HG02798 (cell line): Measurements from ENCODE around the gene MBD4.
"Not testable (repeated sequence)": the region's sequence is repeated elsewhere in the genome, so short reads cannot be mapped to it uniquely, and the experiment has no call there.

Experiments
- ATAC-seq: cut with Tn5 transposase; IDR thresholded peaks from one replicate; pipeline ENCODE4 v1.9.1; 2021; ENCODE audit warnings: mild to moderate bottlenecking; ENCODE audit not compliant: unreplicated experiment, poor library complexity

The MBD4 gene

GRCh38 chr3:129439817-129440617, at the start of gene MBD4, which contains the start of gene IFT122:
Gene MBD4 (minus strand): TSS chr3:129439948. CDS start chr3:129439833, 115 bp downstream.
Gene IFT122 (plus strand): TSS chr3:129440224. CDS start chr3:129440331, 107 bp downstream.
- ATAC-seq, result peak; percentile 90

DNA sequence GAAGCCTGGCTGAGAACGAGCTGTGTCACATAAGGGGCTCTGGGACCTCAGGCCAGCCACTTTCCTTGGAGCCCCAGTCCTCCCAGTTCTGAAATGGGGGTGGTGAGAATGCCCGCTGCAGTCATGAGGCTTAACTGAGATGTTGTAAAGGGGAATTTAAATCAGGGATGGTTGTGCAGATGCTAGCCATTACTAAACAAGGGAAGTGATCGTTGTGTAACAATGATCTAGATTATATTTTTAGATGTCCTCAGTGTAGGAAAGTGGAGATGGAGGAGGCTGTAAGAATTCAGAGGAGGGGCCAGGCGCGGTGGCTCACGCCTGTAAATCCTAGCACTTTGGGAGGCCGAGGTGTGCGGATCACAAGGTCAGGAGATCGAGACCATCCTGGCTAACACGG, 49.5 kb upstream of the MBD4 start:
- ATAC-seq, result not testable (repeated sequence)

GRCh38 chr3:129487868-129488335, 48.2 kb upstream of the MBD4 start:
- not testable (repeated sequence) for ATAC-seq

- ATAC-seq, result no peak
These were observed 47.6 kb upstream of the MBD4 start for GRCh38 chr3:129487183-129487867.

DNA sequence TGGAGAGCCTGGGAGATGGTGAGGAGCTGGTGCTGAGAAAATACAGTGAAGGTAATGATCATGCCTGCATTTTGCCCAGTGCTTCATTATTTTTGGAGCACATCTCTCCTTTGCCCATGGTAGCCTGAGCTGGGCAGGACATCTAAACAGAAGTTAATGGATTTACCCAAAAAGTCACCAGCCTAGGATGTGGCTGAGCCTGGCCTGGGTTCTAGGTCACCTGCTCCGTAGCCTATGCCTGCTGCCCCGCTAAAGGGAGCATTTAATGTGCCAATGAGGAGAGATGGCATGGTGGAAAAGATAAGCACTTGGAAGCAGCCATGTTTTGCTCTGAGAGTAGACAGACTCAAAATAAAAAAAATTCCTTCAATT, 46.9 kb upstream of the MBD4 start:
- no peak for ATAC-seq

GRCh38 chr3:129485721-129486663, 46.2 kb upstream of the MBD4 start:
- no peak for ATAC-seq

- ATAC-seq, result not testable (repeated sequence)
These were observed 45.4 kb upstream of the MBD4 start for GRCh38 chr3:129485146-129485545.

GRCh38 chr3:129483870-129484269, 44.1 kb upstream of the MBD4 start:
- no peak for ATAC-seq

- ATAC-seq, result no peak
These were observed 43.0 kb upstream of the MBD4 start for GRCh38 chr3:129482721-129483120.

- no peak for ATAC-seq
These were observed 42.1 kb upstream of the MBD4 start for GRCh38 chr3:129481766-129482332.

GRCh38 chr3:129481225-129481765, 41.5 kb upstream of the MBD4 start:
- ATAC-seq, result not testable (repeated sequence)

GRCh38 chr3:129476586-129476985, 36.8 kb upstream of the MBD4 start:
- no peak for ATAC-seq

- no peak for ATAC-seq
These were observed 36.1 kb upstream of the MBD4 start for GRCh38 chr3:129475863-129476262.

GRCh38 chr3:129474984-129475804, 35.4 kb upstream of the MBD4 start:
- ATAC-seq, result no peak

DNA sequence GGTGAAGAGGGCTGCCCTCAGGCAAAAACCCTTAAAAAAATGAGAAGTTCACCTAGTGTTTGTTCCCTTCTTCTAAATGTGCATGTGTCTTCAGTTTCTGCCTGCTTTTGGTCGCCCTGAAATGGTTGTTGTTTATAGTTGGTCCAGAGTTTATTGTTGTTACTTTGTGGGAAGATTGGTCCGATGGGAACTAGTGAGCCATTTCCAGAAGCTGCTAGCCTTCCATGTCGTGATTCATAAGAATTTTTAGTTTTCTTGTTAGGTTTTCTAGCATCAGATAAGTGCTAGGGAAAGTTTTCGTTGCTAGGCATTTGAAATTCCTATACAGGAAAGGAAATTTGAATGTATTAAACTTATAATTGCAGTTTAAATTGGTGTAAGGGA, 34.0 kb upstream of the MBD4 start:
- no peak for ATAC-seq

DNA sequence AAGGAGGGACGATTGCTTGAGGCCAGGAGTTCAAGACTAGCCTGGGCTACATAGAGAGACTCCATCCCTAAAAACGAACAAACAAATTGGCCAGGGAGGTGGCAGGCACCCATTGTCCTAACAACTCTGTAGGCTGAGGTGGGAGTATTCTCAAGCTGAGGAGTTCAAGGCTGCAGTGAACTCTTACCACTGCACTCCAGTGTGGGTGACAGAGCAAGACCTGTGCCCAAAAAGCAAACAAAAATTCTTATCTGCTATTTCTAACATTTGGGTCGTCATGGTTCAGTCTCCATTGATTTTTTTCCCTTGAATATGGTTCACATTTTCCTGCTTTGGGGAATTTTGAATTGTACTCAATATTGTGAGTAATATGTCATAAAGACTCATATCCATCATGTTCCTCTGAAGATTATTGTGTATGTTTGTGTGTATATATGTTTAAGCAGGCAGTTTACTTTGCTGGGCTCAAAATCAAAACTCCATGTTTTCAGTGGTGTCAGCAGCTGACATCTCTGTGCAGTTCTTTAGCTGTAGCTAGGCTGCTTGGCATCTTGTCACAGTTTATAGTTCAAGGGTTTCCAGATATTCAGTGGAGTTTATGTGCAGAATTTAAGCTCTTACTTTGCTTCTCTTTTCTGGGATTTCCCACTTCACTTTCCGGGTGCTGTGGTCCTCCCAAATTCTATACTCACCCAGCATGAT, 33.5 kb upstream of the MBD4 start:
- no peak for ATAC-seq

- no peak for ATAC-seq
These were observed 31.1 kb upstream of the MBD4 start for GRCh38 chr3:129470861-129471260.

GRCh38 chr3:129469026-129469425, 29.3 kb upstream of the MBD4 start:
- no peak for ATAC-seq
